LNCaP clone FGC (cell line): ENCODE measurements around the gene ABCA2.

ENCODE experiments used
- DNase-seq: peaks from one replicate; pipeline ENCODE4 v3.0.0-alpha.2; 2011; ENCODE audit warnings: low read depth
- H3K4me3 ChIP-seq: 2 replicates; pipeline ENCODE4 v1.5.1; 2011; ENCODE audit warnings: mild to moderate bottlenecking, low read depth, low read length, control low read depth
- CTCF ChIP-seq: IDR thresholded peaks from 2 replicates; pipeline ENCODE4 v1.5.1; 2012; ENCODE audit warnings: mild to moderate bottlenecking; ENCODE audit not compliant: control insufficient read depth, insufficient read depth; ENCODE audit errors: extremely low read depth

ABCA2 gene

GRCh38 chr9:136978073-136978864 lies 49.8 kb downstream of the ABCA2 start:
- TF ChIP-seq CTCF = no peak
- DNase-seq = no peak
- peak overlapping the region; percentile 30; the same call in 1 of the 2 replicates for H3K4me3 ChIP-seq

- no peak for DNase-seq
- no peak for TF ChIP-seq CTCF
- peak overlapping the region; percentile 30; the same call in 1 of the 2 replicates for H3K4me3 ChIP-seq
These were observed 50.4 kb downstream of the ABCA2 start for GRCh38 chr9:136977649-136978072.

GRCh38 chr9:136977223-136977622 lies 50.8 kb downstream of the ABCA2 start, which contains the start of gene PTGDS:
Gene PTGDS (plus strand): TSS chr9:136977504. CDS start chr9:136977579, 75 bp downstream.
- no peak for TF ChIP-seq CTCF
- peak within 1 kb of the TSS; percentile 30; the same call in 1 of the 2 replicates for H3K4me3 ChIP-seq
- DNase-seq = no peak

GRCh38 chr9:136975644-136976043 lies 52.4 kb downstream of the ABCA2 start:
- H3K4me3 ChIP-seq = no peak overlapping the region
- no peak for DNase-seq
- TF ChIP-seq CTCF = no peak

- no peak for DNase-seq
These were observed 53.1 kb downstream of the ABCA2 start for GRCh38 chr9:136974817-136975535.

More at GRCh38 chr9:136974817-136975535, 53.1 kb downstream of the ABCA2 start:
- TF ChIP-seq CTCF = no peak
- H3K4me3 ChIP-seq = no peak overlapping the region
